GM23338 (cell line): ENCODE measurements around the gene SIGMAR1. TPM values are rescaled to one million over a fixed set of nuclear protein-coding genes. Genes with fewer than 3 reads are reported as not detected.

Experiments
- ATAC-seq: fragments of 200-7000 bp; cut with Tn5 transposase; 3 replicates; pipeline ENCODE4 v1.9.1; 2020
- DNase-seq: peaks from one replicate; pipeline ENCODE4 v3.0.0-alpha.2; 2015; ENCODE audit warnings: low spot score
- H2AFZ ChIP-seq: fragments of 200-600 bp; sonication (generic); 2 replicates; pipeline ENCODE4 v1.8.0; 2016; ENCODE audit warnings: antibody characterized with exemption, mild to moderate bottlenecking, moderate library complexity
- H3F3A ChIP-seq: fragments of 200-600 bp; sonication (generic); replicated peaks from 2 replicates; pipeline ENCODE4 v1.8.0; 2017; ENCODE audit warnings: antibody characterized with exemption, mixed run types, low read depth
- H3K27ac ChIP-seq: fragments of 200-600 bp; sonication (generic); 2 replicates; pipeline ENCODE4 v1.6.1; 2016; ENCODE audit warnings: low read depth
- H3K27me3 ChIP-seq: fragments of 200-600 bp; sonication (generic); 2 replicates; pipeline ENCODE4 v1.8.0; 2016; ENCODE audit warnings: mild to moderate bottlenecking, mixed run types, moderate library complexity; ENCODE audit not compliant: insufficient read depth
- H3K36me3 ChIP-seq: fragments of 200-600 bp; sonication (generic); 2 replicates; pipeline ENCODE4 v1.8.0; 2016; ENCODE audit warnings: mild to moderate bottlenecking; ENCODE audit not compliant: insufficient read depth
- H3K4me1 ChIP-seq: fragments of 200-600 bp; sonication (generic); 2 replicates; pipeline ENCODE4 v1.8.0; 2016; ENCODE audit warnings: mild to moderate bottlenecking, moderate library complexity; ENCODE audit not compliant: insufficient read depth
- H3K4me2 ChIP-seq: fragments of 200-600 bp; sonication (generic); 2 replicates; pipeline ENCODE4 v1.7.1; 2017; ENCODE audit warnings: mixed run types
- H3K4me3 ChIP-seq: fragments of 200-600 bp; sonication (generic); 2 replicates; pipeline ENCODE4 v1.6.1; 2016; ENCODE audit warnings: mixed run types
- H3K79me2 ChIP-seq: fragments of 200-600 bp; sonication (generic); replicated peaks from 2 replicates; pipeline ENCODE4 v1.8.0; 2017; ENCODE audit warnings: mild to moderate bottlenecking; ENCODE audit not compliant: insufficient read depth
- H3K9me2 ChIP-seq: fragments of 200-600 bp; sonication (generic); 2 replicates; pipeline ENCODE4 v1.8.0; 2017; ENCODE audit not compliant: insufficient read depth
- H4K20me1 ChIP-seq: fragments of 200-600 bp; sonication (generic); replicated peaks from 2 replicates; pipeline ENCODE4 v1.8.0; 2017; ENCODE audit warnings: mild to moderate bottlenecking; ENCODE audit not compliant: insufficient read depth
- H3K27ac Mint-ChIP-seq: 2 replicates; pipeline ENCODE4 v1.8.0; 2020; ENCODE audit warnings: inconsistent platforms, mild to moderate bottlenecking, moderate library complexity, mixed read lengths
- H3K27me3 Mint-ChIP-seq: 3 replicates; pipeline ENCODE4 v1.8.0; 2022; ENCODE audit warnings: low read depth, mild to moderate bottlenecking, moderate library complexity, mixed read lengths, inconsistent platforms; ENCODE audit not compliant: insufficient read depth, poor library complexity
- H3K36me3 Mint-ChIP-seq: 3 replicates; pipeline ENCODE4 v1.8.0; 2021; ENCODE audit warnings: low read depth, mild to moderate bottlenecking, inconsistent platforms, moderate library complexity, mixed read lengths
- H3K4me1 Mint-ChIP-seq: 3 replicates; pipeline ENCODE4 v1.8.0; 2020; ENCODE audit warnings: mild to moderate bottlenecking, inconsistent platforms, mixed read lengths
- H3K4me3 Mint-ChIP-seq: 3 replicates; pipeline ENCODE4 v1.8.0; 2021; ENCODE audit warnings: moderate library complexity, mild to moderate bottlenecking, inconsistent platforms, mixed read lengths
- H3K9me3 Mint-ChIP-seq: 3 replicates; pipeline ENCODE4 v1.8.0; 2020; ENCODE audit warnings: moderate library complexity, mild to moderate bottlenecking, inconsistent platforms, mixed read lengths
- CREB1 ChIP-seq: fragments of 250-450 bp; sonication (Bioruptor Pico); IDR thresholded peaks from 2 replicates; pipeline ENCODE4 v1.5.0; 2020; ENCODE audit warnings: low read depth, mild to moderate bottlenecking, moderate library complexity
- EZH2 ChIP-seq: fragments of 200-600 bp; sonication (generic); IDR thresholded peaks from one replicate; pipeline ENCODE4 v1.8.0; 2017; ENCODE audit warnings: antibody characterized with exemption, mild to moderate bottlenecking, low read depth; ENCODE audit not compliant: unreplicated experiment
- EZH2phosphoT487 ChIP-seq: fragments of 200-600 bp; sonication (generic); IDR thresholded peaks from one replicate; pipeline ENCODE4 v1.8.1; 2018; ENCODE audit warnings: antibody characterized with exemption; ENCODE audit not compliant: unreplicated experiment
- JUNB ChIP-seq: IDR thresholded peaks from one replicate; pipeline ENCODE4 v1.6.1; 2016; ENCODE audit warnings: antibody characterized with exemption; ENCODE audit not compliant: unreplicated experiment
- NANOG ChIP-seq: IDR thresholded peaks from 2 replicates; pipeline ENCODE4 v1.6.1; 2016; ENCODE audit warnings: antibody characterized with exemption, borderline replicate concordance
- ZNF331 ChIP-seq: fragments of 250-450 bp; sonication (Bioruptor Pico); IDR thresholded peaks from 2 replicates; pipeline ENCODE4 v1.5.0; 2020; ENCODE audit warnings: low read depth, mild to moderate bottlenecking, moderate library complexity
- polyA plus RNA-seq: library from polyadenylated mRNA; unstranded; fragments of >200 nt; fragmentation: Nextera tagmentation; extraction: Ambion mirVana; gene quantifications from 2 replicates; pipeline ENCODE4 v1.2.1, GENCODE V29; 2016
- total RNA-seq: library from RNA; depleted of rRNA; stranded (reverse); fragments of >200 nt; shearing (Covaris generic); gene quantifications from 2 replicates; pipeline ENCODE4 v1.2.3, GENCODE V29; 2014
- TF ChIP-seq, protein P1 (sequence below): IDR thresholded peaks from one replicate; pipeline ENCODE4 v1.6.1; 2018; ENCODE audit warnings: antibody characterized with exemption; ENCODE audit not compliant: unreplicated experiment
- TF ChIP-seq, protein P2 (sequence below), 2 experiments: fragments of 200-600 bp in 1 of 2; sonication (generic) in 1 of 2; conservative IDR thresholded peaks; 2 replicates each; pipeline versions ENCODE4 v1.5.1 to v1.6.1; 2016 to 2017; ENCODE audit warnings: antibody characterized with exemption in 2 of 2, low read depth in 2 of 2, mild to moderate bottlenecking in 2 of 2, moderate library complexity in 1 of 2
- TF ChIP-seq, protein P3 (sequence below): IDR thresholded peaks from 2 replicates; pipeline ENCODE4 v1.6.1; 2016; ENCODE audit warnings: antibody characterized with exemption

Gene SIGMAR1
- total and polyA plus RNA-seq, 2 experiments from 2014 or later: 82.3 to 167 TPM

DNA sequence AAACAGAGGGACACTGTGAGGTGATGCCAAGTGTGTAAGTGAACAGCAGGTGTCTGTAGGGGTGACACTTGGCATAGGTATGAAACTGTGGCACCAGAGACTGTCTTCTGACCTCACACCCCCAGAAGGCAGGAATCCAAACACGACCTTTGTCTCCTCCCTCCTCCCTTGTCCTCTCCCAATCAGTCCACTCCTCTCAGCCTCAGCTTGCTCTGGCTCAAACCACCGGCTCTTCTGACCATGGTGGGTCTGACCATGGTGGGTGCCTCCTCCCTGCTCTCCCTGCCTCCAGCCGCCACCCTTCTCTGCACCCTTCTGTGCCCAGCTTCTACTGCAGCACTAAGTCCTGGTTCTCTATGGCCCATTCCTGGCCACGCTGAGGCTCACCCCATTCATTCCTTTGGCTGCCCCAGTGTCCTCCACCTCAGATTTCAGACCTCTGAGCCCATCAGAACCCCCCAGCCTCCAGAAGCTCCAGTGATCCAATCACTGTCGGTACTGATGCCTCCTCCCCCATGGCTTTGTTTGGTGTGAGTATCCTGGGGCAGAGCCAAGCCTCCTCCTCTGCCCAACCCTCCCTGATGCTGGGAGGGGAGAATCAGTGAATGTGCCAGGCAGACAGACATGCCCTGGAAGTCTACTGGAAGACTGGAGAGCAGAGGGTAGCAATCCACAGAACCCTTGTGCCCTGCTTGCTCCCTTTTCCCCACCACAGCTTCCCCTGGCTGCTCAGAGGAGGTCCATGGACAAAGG is 7.0 kb downstream of the SIGMAR1 start:
- H3K27ac Mint-ChIP-seq: no peak overlapping the region
- Histone ChIP-seq H3K27me3 (peaks cover 75% of the 10 kb centered on the region), H3K36me3 (no peaks in the 10 kb centered on the region), H3K79me2 (no peaks in the 10 kb centered on the region), H3K9me2 (no peaks in the 10 kb centered on the region), H3K27ac (no peak overlapping the region), H3K4me1 (peaks cover 5% of the 10 kb centered on the region; the same call in 1 of the 2 replicates), H3K4me2 (no peak overlapping the region), H2AFZ (no peak overlapping the region), H3F3A (0 out of 2 replicates have a peak, but pooled peaks cover 3% of the 10 kb centered on the region), H4K20me1 (no peaks in the 10 kb centered on the region; the same call in none of the 2 replicates), H3K4me3 (no peak overlapping the region)
- H3K4me3 Mint-ChIP-seq: no peak overlapping the region; the same call in 2 of the 3 replicates
- peaks cover 63% of the 10 kb centered on the region for H3K27me3 Mint-ChIP-seq
- DNase-seq (no peak), ATAC-seq (no peak)
- peaks cover 4% of the 10 kb centered on the region; the same call in 1 of the 3 replicates for H3K9me3 Mint-ChIP-seq
- TF ChIP-seq, protein P1, sequence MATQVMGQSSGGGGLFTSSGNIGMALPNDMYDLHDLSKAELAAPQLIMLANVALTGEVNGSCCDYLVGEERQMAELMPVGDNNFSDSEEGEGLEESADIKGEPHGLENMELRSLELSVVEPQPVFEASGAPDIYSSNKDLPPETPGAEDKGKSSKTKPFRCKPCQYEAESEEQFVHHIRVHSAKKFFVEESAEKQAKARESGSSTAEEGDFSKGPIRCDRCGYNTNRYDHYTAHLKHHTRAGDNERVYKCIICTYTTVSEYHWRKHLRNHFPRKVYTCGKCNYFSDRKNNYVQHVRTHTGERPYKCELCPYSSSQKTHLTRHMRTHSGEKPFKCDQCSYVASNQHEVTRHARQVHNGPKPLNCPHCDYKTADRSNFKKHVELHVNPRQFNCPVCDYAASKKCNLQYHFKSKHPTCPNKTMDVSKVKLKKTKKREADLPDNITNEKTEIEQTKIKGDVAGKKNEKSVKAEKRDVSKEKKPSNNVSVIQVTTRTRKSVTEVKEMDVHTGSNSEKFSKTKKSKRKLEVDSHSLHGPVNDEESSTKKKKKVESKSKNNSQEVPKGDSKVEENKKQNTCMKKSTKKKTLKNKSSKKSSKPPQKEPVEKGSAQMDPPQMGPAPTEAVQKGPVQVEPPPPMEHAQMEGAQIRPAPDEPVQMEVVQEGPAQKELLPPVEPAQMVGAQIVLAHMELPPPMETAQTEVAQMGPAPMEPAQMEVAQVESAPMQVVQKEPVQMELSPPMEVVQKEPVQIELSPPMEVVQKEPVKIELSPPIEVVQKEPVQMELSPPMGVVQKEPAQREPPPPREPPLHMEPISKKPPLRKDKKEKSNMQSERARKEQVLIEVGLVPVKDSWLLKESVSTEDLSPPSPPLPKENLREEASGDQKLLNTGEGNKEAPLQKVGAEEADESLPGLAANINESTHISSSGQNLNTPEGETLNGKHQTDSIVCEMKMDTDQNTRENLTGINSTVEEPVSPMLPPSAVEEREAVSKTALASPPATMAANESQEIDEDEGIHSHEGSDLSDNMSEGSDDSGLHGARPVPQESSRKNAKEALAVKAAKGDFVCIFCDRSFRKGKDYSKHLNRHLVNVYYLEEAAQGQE: no peak
- TF ChIP-seq ZNF331: no peak
- TF ChIP-seq EZH2: no peak
- TF ChIP-seq, protein P2, sequence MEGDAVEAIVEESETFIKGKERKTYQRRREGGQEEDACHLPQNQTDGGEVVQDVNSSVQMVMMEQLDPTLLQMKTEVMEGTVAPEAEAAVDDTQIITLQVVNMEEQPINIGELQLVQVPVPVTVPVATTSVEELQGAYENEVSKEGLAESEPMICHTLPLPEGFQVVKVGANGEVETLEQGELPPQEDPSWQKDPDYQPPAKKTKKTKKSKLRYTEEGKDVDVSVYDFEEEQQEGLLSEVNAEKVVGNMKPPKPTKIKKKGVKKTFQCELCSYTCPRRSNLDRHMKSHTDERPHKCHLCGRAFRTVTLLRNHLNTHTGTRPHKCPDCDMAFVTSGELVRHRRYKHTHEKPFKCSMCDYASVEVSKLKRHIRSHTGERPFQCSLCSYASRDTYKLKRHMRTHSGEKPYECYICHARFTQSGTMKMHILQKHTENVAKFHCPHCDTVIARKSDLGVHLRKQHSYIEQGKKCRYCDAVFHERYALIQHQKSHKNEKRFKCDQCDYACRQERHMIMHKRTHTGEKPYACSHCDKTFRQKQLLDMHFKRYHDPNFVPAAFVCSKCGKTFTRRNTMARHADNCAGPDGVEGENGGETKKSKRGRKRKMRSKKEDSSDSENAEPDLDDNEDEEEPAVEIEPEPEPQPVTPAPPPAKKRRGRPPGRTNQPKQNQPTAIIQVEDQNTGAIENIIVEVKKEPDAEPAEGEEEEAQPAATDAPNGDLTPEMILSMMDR (conservative IDR thresholded peaks at IDR 0.05; ENCODE audit: low read depth in 2 of 2): no peak
- no peak for TF ChIP-seq JUNB
- TF ChIP-seq NANOG: no peak
- TF ChIP-seq EZH2phosphoT487: no peak
- H3K36me3 Mint-ChIP-seq: peaks cover 20% of the 10 kb centered on the region
- peaks cover 27% of the 10 kb centered on the region for H3K4me1 Mint-ChIP-seq

DNA sequence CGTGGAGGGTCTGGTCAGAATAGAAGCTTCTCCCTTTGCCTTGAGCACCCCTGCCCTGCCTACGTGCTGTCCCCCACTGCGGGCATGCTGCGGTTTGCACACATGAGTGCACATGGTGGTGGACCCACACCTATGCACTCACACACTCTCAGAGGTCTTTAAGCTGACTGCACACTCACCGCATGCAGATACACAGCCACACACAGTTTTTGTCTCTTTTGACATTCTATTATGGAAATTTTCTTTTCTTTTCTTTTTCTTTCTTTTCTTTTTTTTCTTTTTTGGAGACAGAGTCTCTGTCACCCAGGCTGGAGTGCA is 8.1 kb downstream of the SIGMAR1 start:
- Mint-ChIP-seq H3K36me3 (peaks cover 9% of the 10 kb centered on the region; the same call in 2 of the 3 replicates), H3K4me3 (peak overlapping the region; percentile 73), H3K27ac (no peak overlapping the region), H3K4me1 (peaks cover 25% of the 10 kb centered on the region), H3K27me3 (peaks cover 70% of the 10 kb centered on the region), H3K9me3 (peaks cover 4% of the 10 kb centered on the region; the same call in 1 of the 3 replicates)
- H3K79me2 ChIP-seq: no peaks in the 10 kb centered on the region
- ATAC-seq (no peak; the same call in 2 of the 3 replicates), DNase-seq (no peak)
- H3K36me3 ChIP-seq: no peaks in the 10 kb centered on the region
- no peaks in the 10 kb centered on the region for H3K9me2 ChIP-seq
- H4K20me1 ChIP-seq: no peaks in the 10 kb centered on the region; the same call in none of the 2 replicates
- peaks cover 86% of the 10 kb centered on the region for H3K27me3 ChIP-seq
- 0 out of 2 replicates have a peak, but pooled peaks cover 3% of the 10 kb centered on the region for H3F3A ChIP-seq
- H3K4me2 ChIP-seq: peak overlapping the region; percentile 81
- H3K4me1 ChIP-seq: peaks cover 9% of the 10 kb centered on the region; the same call in 1 of the 2 replicates
- H3K27ac ChIP-seq: no peak overlapping the region
- H2AFZ ChIP-seq: no peak overlapping the region
- H3K4me3 ChIP-seq: peak overlapping the region; percentile 54
- TF ChIP-seq ZNF331: no peak
- TF ChIP-seq, protein P3, sequence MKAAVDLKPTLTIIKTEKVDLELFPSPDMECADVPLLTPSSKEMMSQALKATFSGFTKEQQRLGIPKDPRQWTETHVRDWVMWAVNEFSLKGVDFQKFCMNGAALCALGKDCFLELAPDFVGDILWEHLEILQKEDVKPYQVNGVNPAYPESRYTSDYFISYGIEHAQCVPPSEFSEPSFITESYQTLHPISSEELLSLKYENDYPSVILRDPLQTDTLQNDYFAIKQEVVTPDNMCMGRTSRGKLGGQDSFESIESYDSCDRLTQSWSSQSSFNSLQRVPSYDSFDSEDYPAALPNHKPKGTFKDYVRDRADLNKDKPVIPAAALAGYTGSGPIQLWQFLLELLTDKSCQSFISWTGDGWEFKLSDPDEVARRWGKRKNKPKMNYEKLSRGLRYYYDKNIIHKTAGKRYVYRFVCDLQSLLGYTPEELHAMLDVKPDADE: no peak
- TF ChIP-seq, protein P2 (conservative IDR thresholded peaks at IDR 0.05; ENCODE audit: low read depth in 2 of 2): no peak
- TF ChIP-seq CREB1 (CRISPR knock-in tag): no peak
